Neuronal stem cell (in vitro differentiated cells): Measurements from ENCODE around the gene CELF4.

Source experiments
- DNase-seq: peaks from one replicate; pipeline ENCODE4 v3.0.0-alpha.2; 2013; ENCODE audit warnings: low spot score
- H2AFZ ChIP-seq: one replicate; pipeline ENCODE4 v1.6.1; 2013; ENCODE audit warnings: mild to moderate bottlenecking, low read length, inconsistent platforms
- H2AK5ac ChIP-seq: 2 replicates; pipeline ENCODE4 v1.6.1; 2013; ENCODE audit warnings: low read depth, mild to moderate bottlenecking, inconsistent platforms, low read length, moderate library complexity, mixed read lengths
- H2BK120ac ChIP-seq: 2 replicates; pipeline ENCODE4 v1.6.1; 2013; ENCODE audit warnings: low read depth, mild to moderate bottlenecking, inconsistent platforms, low read length, moderate library complexity, mixed read lengths
- H2BK12ac ChIP-seq: one replicate; pipeline ENCODE4 v1.6.1; 2013; ENCODE audit warnings: low read length, inconsistent platforms
- H2BK15ac ChIP-seq: 2 replicates; pipeline ENCODE4 v1.6.1; 2013; ENCODE audit warnings: mild to moderate bottlenecking, low read length, inconsistent platforms, mixed read lengths
- H2BK5ac ChIP-seq: one replicate; pipeline ENCODE4 v1.6.1; 2013; ENCODE audit warnings: inconsistent platforms, mild to moderate bottlenecking, low read length, moderate library complexity
- H3K14ac ChIP-seq: one replicate; pipeline ENCODE4 v1.6.1; 2013; ENCODE audit warnings: low read length, inconsistent platforms
- H3K18ac ChIP-seq: 2 replicates; pipeline ENCODE4 v1.6.1; 2013; ENCODE audit warnings: low read length, inconsistent platforms
- H3K23ac ChIP-seq: 2 replicates; pipeline ENCODE4 v1.6.1; 2013; ENCODE audit warnings: low read depth, mild to moderate bottlenecking, mixed read lengths, low read length, inconsistent platforms; ENCODE audit not compliant: poor library complexity
- H3K27ac ChIP-seq: replicated peaks from 3 replicates; pipeline ENCODE4 v1.5.1; 2013; ENCODE audit warnings: low read length, inconsistent platforms
- H3K27me3 ChIP-seq, 3 experiments: 2 replicates each; pipeline ENCODE4 v1.6.1; 2013; ENCODE audit warnings: low read length in 3 of 3, mild to moderate bottlenecking in 2 of 3, inconsistent platforms in 1 of 3, low read depth in 1 of 3, mixed read lengths in 1 of 3, moderate library complexity in 1 of 3; ENCODE audit not compliant: control insufficient read depth in 3 of 3, insufficient read depth in 3 of 3
- H3K36me3 ChIP-seq, 2 donors: replicated peaks in 1 of 2; 2 replicates each; pipeline ENCODE4 v1.6.1; 2013; ENCODE audit warnings: low read length in 2 of 2; ENCODE audit not compliant: control insufficient read depth in 2 of 2, insufficient read depth in 2 of 2
- H3K4ac ChIP-seq: 2 replicates; pipeline ENCODE4 v1.6.1; 2013; ENCODE audit warnings: inconsistent platforms, mild to moderate bottlenecking, low read length, moderate library complexity
- H3K4me1 ChIP-seq, 2 donors: 1 replicate in 1 of 2; 2 replicates in 1 of 2; pipeline ENCODE4 v1.6.1; 2013; ENCODE audit warnings: low read length in 2 of 2, low read depth in 1 of 2; ENCODE audit not compliant: control insufficient read depth in 2 of 2, insufficient read depth in 1 of 2
- H3K4me2 ChIP-seq: one replicate; pipeline ENCODE4 v1.6.1; 2013; ENCODE audit warnings: mild to moderate bottlenecking, low read length, inconsistent platforms; ENCODE audit not compliant: insufficient read depth, poor library complexity, severe bottlenecking
- H3K4me3 ChIP-seq, 2 donors: 2 replicates each; pipeline ENCODE4 v1.5.1; 2013; ENCODE audit warnings: low read length in 2 of 2, mild to moderate bottlenecking in 2 of 2, inconsistent platforms in 1 of 2, moderate library complexity in 1 of 2
- H3K79me1 ChIP-seq: one replicate; pipeline ENCODE4 v1.6.1; 2013; ENCODE audit warnings: low read depth, mild to moderate bottlenecking, inconsistent platforms, low read length, moderate library complexity
- H3K9ac ChIP-seq: one replicate; pipeline ENCODE4 v1.6.1; 2013; ENCODE audit warnings: mild to moderate bottlenecking, low read depth, low read length, inconsistent platforms; ENCODE audit not compliant: poor library complexity
- H3K9me3 ChIP-seq, 2 donors: replicated peaks in 1 of 2; 2 replicates each; pipeline versions ENCODE3 to v1.6.1; 2013; ENCODE audit warnings: low read length in 2 of 2, mild to moderate bottlenecking in 2 of 2, inconsistent platforms in 1 of 2, low read depth in 1 of 2, mixed read lengths in 1 of 2, moderate library complexity in 1 of 2; ENCODE audit not compliant: control insufficient read depth in 2 of 2, insufficient read depth in 1 of 2
- H4K8ac ChIP-seq: one replicate; pipeline ENCODE4 v1.6.1; 2013; ENCODE audit warnings: low read depth, mild to moderate bottlenecking, inconsistent platforms, low read length, moderate library complexity
- H4K91ac ChIP-seq: one replicate; pipeline ENCODE4 v1.6.1; 2013; ENCODE audit warnings: low read length, low read depth, mild to moderate bottlenecking, inconsistent platforms; ENCODE audit not compliant: poor library complexity
- WGBS, 2 donors: extraction: QIAGEN DNeasy Blood & Tissue Kit; methylation state at CpG; one replicate each; pipeline ENCODE4 v1.1.7; 2013; ENCODE audit warnings: missing lambda C conversion rate in 2 of 2, mixed read lengths in 1 of 2; ENCODE audit not compliant: insufficient read length in 2 of 2, insufficient replicate concordance in 1 of 2; ENCODE audit errors: extremely low coverage in 2 of 2; 5-methylcytosine and 5-hydroxymethylcytosine counted together

Gene CELF4

GRCh38 chr18:37389684-37390368 lies 175.8 kb downstream of the CELF4 start:
- Histone ChIP-seq H3K4me1 (peaks cover 7 to 12% of the 10 kb centered on the region in 2 donors), H2AK5ac (peak overlapping the region; percentile 51), H3K4me3 (peak overlapping the region in 1 of 2 donors; percentile 37), H3K18ac (peak overlapping the region; percentile 5), H4K91ac (no peak overlapping the region), H2BK12ac (no peak overlapping the region), H2BK15ac (peak overlapping the region; percentile 61), H3K9ac (no peak overlapping the region), H2BK120ac (no peak overlapping the region), H3K4me2 (no peak overlapping the region), H4K8ac (no peak overlapping the region), H3K36me3 (no peaks in the 10 kb centered on the region), H2BK5ac (no peak overlapping the region), H3K4ac (no peak overlapping the region), H2AFZ (no peak overlapping the region), H3K9me3 (peaks cover 5 to 9% of the 10 kb centered on the region in 2 donors), H3K14ac (no peak overlapping the region), H3K27ac (no peak overlapping the region), H3K27me3 (peaks cover 0 to 13% (median 0%) of the 10 kb centered on the region in 3 experiments), H3K79me1 (no peaks in the 10 kb centered on the region), H3K23ac (peak overlapping the region; percentile 53)
- DNase-seq = no peak
- no CpG with 5 or more reads among the region's 19 CpGs for WGBS, 2 donors

- Histone ChIP-seq H3K4me3 (no peak overlapping the region), H3K27ac (no peak overlapping the region), H2AK5ac (peak overlapping the region; percentile 77), H3K4ac (no peak overlapping the region), H3K18ac (no peak overlapping the region), H2BK120ac (no peak overlapping the region), H2AFZ (no peak overlapping the region), H4K8ac (no peak overlapping the region), H3K9ac (no peak overlapping the region), H3K4me1 (peaks cover 2 to 8% of the 10 kb centered on the region in 2 donors), H4K91ac (no peak overlapping the region), H3K23ac (no peak overlapping the region), H2BK5ac (no peak overlapping the region), H3K79me1 (no peaks in the 10 kb centered on the region), H3K4me2 (no peak overlapping the region), H3K27me3 (peaks cover 0 to 18% (median 0%) of the 10 kb centered on the region in 3 experiments), H3K36me3 (no peaks in the 10 kb centered on the region), H2BK15ac (no peak overlapping the region), H3K14ac (no peak overlapping the region), H3K9me3 (peaks cover 5 to 9% of the 10 kb centered on the region in 2 donors), H2BK12ac (no peak overlapping the region)
- no CpG with 5 or more reads among the region's 5 CpGs for WGBS, 2 donors
- no peak for DNase-seq
Observed at GRCh38 chr18:37389041-37389440, 176.6 kb downstream of the CELF4 start.

- H3K27me3 ChIP-seq = peaks cover 0 to 21% (median 0%) of the 10 kb centered on the region in 3 experiments
- H3K23ac ChIP-seq = no peak overlapping the region
- H3K4me3 ChIP-seq = no peak overlapping the region
- no peak overlapping the region for H2BK120ac ChIP-seq
- H2BK5ac ChIP-seq = no peak overlapping the region
- peak overlapping the region; percentile 15 for H3K14ac ChIP-seq
- H2AK5ac ChIP-seq = peak overlapping the region; percentile 77
- no peaks in the 10 kb centered on the region for H3K36me3 ChIP-seq
- no peak overlapping the region for H2AFZ ChIP-seq
- peaks cover 5 to 9% of the 10 kb centered on the region in 2 donors for H3K9me3 ChIP-seq
- H3K27ac ChIP-seq = no peak overlapping the region
- no peaks in the 10 kb centered on the region for H3K79me1 ChIP-seq
- H3K18ac ChIP-seq = peak overlapping the region; percentile 63
- no peak overlapping the region for H2BK12ac ChIP-seq
- peak overlapping the region; percentile 22 for H2BK15ac ChIP-seq
- no peak overlapping the region for H3K4ac ChIP-seq
- H4K91ac ChIP-seq = no peak overlapping the region
- DNase-seq = no peak
- no peak overlapping the region for H3K9ac ChIP-seq
- peaks cover under 1 to 6% of the 10 kb centered on the region in 2 donors for H3K4me1 ChIP-seq
- WGBS, 2 donors = no CpG with 5 or more reads among the region's 5 CpGs
- H3K4me2 ChIP-seq = no peak overlapping the region
- H4K8ac ChIP-seq = no peak overlapping the region
Observed at GRCh38 chr18:37388413-37388812, 177.2 kb downstream of the CELF4 start.

GRCh38 chr18:37385846-37386778 lies 179.5 kb downstream of the CELF4 start:
- Histone ChIP-seq H3K4me1 (no peaks in the 10 kb centered on the region), H4K8ac (no peak overlapping the region), H3K27me3 (peaks cover 0 to 14% (median 0%) of the 10 kb centered on the region in 3 experiments), H3K14ac (peak overlapping the region; percentile 49), H2BK5ac (no peak overlapping the region), H3K79me1 (no peaks in the 10 kb centered on the region), H3K23ac (no peak overlapping the region), H2AFZ (no peak overlapping the region), H3K9me3 (peaks cover 5 to 8% of the 10 kb centered on the region in 2 donors), H3K9ac (no peak overlapping the region), H3K18ac (peak overlapping the region; percentile 15), H2BK12ac (no peak overlapping the region), H2BK15ac (no peak overlapping the region), H3K4me2 (no peak overlapping the region), H3K27ac (no peak overlapping the region), H2AK5ac (peak overlapping the region; percentile 62), H3K4ac (no peak overlapping the region), H2BK120ac (no peak overlapping the region), H3K4me3 (no peak overlapping the region), H3K36me3 (no peaks in the 10 kb centered on the region), H4K91ac (no peak overlapping the region)
- WGBS, 2 donors = no CpG with 5 or more reads among the region's 9 CpGs
- peak; percentile 33 for DNase-seq
